Fibroblast of skin of back (primary cell): ENCODE data around the gene LSP1.
A peak's percentile ranks its signal among the peaks of the same experiment; 100 is the strongest.

ENCODE experiments used
- DNase-seq: peaks from one replicate; pipeline ENCODE4 v3.0.0-alpha.2; 2013

LSP1 gene

DNA sequence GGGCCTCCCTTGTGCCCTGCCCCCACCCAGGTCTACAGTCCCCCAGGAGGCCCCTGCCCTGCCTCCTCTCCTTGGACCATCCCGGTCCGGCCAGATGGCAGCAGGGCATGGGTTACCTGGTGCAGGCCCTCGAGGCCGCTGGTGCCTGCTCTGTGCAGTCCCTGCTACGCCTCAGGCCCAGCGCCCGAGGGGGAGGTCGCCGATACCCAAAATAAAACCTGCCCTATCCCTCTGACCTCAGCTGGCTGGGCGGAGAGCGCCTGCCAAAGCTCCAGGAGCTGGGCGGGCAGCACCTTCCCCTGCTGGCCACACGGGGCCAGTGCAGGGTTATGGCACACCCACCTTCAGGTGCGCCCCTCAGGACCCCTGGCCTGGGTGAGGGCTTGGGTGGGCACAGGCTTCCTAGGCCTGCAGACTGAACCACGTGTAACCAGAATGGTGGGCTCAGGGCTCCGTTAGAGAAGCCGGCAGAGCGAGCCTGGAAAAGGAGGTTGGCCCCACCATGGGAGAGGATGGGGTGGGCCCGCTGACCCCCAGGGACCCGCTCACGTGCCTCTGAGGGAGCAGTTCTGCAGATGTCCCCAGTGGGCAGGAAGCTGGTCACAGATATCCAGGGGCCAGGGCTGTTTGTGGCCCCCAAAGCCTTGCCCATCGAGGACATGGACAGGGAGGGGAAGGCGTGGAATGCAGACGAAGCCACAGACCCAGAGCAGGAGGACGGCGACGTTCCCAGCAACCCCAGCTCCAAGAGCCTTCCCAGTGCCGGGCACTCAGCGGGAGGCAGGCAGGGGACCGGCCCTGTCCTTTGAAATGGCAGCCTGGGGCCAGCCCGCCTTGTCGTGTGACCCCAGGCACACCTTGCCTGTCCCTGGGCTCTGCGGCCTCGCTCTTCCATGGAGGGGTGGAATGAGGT, 64.9 kb downstream of the LSP1 start:
- DNase-seq, result no peak

DNA sequence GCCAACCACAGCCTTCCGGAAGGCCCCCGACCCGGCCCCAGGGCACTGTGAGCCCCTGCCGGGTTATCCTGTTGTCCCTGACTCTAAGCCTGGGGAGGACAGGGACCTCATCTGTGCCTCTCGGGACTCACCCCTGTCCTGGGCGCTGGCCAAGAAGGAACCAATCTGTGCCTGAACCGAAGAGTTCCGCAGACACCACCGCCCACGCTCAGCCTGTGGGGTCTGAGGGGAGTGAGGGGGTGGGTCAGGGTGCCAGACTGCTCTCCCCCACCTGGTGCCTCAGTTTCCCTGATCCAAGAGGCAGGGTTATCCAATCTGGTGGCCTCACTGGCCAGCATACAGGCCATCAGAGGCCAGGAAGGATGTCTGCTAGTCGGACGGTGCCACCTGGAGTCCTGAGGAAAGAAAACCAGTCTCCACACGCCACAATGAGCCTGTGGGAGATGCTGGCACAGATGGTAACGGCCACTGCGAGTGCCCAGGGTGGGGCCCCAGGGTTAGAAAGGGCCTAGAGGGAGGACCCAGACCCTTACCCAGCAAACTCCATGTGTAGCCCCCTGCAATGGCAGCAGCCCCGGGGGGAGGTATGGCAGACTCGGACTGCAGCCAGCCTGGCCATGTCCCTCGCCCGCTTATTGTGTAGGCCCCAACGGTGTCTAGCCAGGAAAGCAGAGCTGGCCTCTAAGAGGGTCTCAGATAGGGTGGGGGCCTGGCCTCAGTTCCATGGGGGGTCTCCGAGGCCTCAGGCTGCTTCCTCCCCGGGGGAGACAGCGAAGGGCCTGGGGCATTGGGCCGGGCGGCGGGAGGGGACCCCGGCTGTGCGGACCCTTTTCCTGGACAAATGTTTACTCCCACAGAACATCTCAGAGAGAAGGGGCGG, 65.8 kb downstream of the LSP1 start:
- no peak for DNase-seq

DNA sequence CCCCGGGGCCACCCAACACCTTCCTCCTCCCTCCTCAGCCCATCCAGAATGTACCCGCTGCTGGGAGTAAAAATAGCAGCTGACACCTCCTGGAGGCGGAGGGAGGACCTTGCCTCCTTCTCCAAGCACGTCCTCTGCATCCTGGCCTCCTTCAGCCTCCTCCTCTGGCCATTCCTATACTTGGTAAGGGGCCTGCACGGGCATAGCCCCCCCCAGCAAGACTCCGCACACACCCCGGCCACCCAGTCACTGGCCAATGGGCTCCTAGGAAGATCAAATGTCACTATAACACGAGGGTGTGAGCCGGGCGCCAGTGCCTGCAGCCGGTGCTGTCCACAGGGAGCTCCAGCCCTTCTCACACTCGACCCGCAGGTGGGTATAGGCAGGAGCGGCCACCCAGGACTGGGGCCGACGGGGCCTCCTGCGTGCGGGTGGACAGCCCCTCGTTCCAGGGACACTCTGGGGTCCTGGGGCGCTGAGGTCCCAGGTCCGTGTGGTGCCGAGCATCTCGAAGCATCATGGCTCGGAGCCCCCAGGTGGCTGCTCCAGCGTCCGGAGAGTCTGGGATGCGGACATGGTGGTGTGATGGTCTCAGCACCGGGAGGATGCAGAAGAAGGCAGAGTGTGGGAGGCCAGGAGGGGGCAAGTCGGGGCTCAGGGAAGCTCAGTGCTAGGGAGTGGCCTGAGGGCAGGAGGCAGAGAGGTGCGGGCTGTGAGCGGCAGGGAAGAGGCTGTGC, 66.7 kb downstream of the LSP1 start, which contains the start of gene TNNT3:
Gene TNNT3, plus strand, starts transcription at position 313 of the 737 bp plus-strand sequence. CDS start 3,172 bp downstream, outside the sequence.
- no peak for DNase-seq

DNA sequence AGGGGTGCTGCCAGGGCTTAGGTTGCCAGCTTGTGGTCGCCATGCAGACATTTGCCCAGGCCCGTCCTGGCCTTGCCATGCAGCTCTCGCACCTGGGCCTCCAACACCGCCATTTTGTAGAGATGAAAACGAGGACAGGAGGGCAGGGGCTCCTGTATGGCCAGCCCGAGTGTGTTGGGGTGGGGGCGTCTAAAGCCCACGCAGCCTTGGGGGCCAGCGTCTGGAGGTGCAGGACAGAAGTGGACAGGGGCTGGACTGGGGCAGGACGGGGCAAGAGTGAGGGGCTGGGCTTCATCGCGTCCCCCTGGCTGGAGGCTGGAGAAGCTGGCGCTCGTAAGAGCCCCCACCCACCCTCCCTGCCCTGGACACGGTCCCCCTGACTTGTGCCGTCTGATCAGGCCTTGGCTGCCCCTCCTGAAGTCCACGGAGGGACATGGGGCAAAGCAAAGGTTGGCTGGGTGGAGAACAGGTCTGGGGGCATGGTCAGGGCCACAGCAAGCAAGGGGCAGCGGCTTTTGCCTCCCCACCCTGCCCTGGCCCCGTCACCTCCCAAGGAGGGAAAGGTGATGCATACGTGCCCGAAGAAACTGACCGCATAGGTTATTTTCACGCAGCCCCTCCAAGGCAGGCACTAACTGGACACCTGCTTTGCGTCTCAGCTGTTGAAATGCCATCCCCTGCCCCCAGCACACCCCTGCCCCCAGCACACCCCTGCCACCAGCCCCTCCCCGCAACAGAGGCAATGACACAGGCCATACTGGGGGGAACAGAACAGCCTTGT, 67.4 kb downstream of the LSP1 start:
- no peak for DNase-seq

DNA sequence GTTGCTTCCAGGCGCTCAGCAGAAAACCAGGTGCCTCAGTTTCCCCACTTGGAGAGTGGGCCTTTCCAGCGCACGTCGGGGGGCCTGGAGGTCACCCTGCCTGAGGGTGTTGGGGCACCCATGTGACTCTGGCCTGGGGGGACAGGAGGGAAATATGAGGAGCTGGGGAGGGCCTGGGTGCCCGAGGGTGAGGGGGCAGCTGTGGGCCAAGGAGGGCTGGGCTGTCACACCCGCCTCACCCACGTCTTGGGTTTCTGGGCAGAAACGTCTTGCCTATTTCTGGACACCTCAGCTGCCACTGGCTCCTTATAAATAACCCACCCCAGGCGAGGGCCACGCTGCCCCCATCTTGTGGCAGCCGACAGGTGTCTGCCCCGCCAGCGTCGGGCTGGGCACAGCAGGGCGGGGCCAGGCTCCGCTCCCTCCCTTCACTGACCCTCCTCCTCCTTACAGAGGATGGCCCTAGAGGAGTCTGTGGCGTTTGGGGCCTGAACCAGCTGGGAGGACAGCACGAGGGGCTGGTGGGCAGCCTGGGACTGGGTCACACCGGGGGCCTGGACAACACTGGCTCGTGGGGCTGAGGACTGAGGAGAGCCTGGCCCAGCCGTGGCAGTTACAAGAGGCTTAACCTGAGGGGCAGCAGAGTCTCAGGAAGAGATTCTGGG, 68.2 kb downstream of the LSP1 start:
- no peak for DNase-seq

DNA sequence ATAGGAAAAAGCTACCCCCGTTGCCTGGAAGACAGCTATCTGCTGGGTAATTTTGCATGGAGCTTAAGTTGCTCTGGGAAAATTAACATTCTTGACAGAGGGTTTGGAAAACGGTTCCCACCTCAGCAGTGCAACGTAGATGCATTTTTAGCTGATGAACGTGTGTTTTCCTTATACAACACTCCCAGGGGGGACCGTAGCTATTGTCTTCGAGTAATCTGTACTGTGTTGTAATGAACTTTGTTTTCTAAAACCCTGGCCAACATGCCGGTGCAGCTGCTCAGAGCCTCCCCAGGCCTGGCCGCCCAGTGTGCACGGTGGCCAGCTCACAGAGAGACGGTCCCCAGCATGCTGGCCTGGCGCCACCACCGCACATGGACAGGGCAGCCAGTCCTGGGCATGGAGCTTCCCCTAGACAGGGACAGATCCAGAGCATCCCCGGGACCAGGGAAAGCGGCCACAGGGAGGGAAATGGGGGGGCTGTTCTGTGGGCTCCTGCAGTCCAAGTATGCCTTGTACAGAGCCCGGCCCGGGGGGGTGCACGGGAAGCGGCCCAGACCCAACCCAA, 68.8 kb downstream of the LSP1 start:
- peak; percentile 67 for DNase-seq

DNA sequence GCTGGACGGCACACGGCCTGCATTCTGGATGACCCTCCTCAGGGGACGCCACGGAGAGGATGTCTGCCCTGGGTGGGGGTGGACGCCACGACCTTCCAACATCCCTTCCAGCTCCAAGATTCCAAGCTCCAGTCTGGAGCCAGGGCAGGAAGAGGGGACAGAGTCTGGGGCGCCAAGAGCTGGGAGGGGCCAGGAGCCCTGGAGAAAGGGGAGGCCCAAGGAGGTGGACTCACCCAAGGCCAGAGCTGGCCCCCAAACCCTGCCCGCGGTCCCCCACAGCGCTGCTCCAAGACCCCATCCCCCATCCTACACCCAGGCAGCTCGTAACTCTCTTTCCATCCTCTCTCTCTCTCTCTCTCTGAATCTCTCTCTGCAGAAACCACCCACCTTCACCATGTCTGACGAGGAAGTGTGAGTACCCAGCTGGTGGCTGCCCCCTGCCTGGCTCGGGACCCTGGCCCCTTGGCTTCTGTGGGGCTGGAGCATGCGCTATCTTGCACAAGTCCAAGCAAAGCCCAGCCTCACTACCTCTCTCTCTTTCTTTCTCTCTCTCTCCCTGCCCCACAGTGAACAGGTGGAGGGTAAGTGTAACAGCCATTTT, 69.7 kb downstream of the LSP1 start:
- no peak for DNase-seq

DNA sequence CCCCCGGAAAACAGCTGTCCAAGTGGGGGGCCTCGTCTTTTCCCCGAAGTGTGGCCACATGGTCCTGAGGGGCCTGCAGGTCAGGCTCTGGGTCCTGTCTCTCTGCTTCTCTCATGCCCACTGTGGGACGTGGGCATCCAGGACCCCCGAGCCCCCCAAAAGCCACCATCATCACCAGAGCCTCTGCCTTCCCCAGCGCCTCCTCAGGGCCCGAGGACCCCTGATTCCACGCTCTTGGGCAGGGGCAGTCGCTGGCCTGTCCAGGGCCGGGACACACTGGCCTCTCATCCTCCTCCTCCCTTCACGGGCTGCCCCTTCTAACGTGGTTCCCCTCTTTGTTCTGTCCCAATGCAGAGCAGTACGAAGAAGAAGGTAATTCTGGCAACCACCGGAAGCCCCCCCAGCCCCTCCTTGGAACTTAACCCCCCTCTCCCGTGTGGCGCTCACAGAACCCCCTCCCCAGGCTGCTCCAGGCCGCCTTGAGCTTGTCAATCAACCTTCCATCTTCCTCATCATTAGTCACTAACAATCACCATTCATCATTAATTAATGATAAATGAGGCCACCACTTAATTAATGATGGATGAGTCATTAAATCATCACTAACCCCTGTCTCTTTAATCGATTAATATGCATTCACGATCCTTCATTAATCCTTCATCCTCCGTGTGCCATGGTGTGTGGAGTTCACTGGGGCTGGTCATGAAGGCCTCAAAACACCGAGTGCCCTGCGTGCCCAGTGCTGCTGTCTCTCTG, 70.5 kb downstream of the LSP1 start:
- no peak for DNase-seq

DNA sequence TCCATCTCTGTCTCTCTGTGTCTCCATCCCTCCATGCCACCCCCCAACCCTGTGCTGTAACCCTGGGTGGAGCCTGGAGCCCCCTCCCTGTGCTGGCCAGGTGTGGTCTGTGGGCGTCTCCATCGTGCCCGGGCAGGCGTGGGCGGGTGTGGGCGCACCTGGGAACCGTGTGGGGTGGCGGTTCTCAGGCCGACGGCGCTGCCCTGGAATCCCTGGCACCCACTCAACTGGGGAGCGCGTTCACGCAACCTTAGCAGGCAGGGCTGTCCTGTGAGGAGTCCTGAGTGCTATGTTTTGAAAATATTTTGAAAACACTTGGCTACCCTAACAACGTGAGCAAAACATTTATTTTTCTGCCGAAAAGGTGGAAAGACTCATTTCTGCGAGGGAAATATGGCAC, 71.3 kb downstream of the LSP1 start:
- no peak for DNase-seq

DNA sequence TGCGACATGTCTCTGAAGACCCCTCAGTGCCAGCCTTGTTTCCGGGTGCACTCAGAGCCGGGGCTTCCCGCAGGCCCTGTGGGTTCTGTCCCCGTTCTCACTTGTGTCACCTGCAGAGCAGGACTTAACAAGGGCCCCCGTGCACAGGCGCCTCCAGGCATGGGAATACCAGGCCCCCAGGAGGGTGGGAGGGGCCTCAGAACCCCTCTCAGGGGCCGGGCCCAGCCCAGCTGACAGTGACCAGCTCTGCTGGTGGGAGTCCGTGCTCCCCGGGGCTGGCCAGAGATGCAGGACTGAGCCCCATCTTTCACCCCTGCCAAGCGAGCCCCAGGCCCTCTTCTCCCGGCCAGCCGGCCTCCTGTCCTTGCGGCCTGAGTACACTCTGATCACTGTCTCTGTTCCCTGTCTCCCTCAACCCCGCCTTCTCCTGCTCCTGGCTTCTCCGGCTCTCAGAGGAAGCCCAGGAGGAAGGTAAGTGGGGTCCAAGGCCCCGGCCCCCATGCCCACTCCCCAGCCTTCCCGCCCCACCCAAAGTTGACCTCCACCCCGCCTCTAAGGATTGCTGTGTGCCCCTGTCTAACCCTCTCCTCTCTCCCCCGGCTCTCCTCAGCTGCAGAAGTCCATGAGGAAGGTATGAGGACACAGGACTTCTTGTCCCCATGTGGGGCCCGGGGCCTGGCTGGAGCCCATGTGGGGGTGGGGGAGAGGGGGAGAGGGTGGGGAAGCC, 71.9 kb downstream of the LSP1 start:
- no peak for DNase-seq

DNA sequence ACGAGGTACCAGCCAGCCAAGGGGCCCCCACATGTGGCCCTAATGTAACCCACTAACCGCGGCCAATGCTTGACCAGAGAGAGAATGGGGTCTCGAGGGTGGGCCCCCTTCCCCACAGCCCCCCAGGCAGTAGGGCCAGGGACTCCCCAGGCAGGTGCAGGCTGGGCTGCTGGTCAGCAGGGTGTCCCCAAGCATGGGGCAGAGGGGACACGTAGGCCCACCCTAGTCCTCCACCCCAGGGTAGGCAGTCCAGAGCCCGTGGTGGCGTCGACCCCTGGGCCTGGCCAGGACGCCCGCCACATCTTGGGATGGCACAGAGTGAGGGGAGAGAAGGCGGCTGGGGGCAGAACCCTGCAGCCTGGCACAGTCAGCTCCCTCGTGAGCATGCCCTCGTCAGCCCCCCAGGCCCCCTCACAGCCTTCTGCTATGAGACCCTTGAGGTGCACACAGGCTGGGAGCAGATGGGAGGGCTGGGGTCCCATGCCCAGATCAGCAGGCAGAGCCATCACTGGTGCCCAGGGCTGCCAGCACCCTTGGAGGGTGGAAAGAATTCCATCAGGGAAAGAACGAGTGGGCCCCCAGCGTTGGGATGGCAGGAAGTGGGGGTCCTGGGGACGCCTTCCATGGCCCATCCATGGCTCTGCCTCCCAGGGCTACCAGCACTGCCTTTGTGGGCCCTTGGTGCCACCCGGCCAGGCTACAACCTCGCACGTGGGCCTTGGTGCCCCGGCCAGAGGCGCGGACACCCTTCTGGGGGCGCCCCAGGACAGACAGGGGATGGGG, 72.7 kb downstream of the LSP1 start:
- DNase-seq, result no peak

DNA sequence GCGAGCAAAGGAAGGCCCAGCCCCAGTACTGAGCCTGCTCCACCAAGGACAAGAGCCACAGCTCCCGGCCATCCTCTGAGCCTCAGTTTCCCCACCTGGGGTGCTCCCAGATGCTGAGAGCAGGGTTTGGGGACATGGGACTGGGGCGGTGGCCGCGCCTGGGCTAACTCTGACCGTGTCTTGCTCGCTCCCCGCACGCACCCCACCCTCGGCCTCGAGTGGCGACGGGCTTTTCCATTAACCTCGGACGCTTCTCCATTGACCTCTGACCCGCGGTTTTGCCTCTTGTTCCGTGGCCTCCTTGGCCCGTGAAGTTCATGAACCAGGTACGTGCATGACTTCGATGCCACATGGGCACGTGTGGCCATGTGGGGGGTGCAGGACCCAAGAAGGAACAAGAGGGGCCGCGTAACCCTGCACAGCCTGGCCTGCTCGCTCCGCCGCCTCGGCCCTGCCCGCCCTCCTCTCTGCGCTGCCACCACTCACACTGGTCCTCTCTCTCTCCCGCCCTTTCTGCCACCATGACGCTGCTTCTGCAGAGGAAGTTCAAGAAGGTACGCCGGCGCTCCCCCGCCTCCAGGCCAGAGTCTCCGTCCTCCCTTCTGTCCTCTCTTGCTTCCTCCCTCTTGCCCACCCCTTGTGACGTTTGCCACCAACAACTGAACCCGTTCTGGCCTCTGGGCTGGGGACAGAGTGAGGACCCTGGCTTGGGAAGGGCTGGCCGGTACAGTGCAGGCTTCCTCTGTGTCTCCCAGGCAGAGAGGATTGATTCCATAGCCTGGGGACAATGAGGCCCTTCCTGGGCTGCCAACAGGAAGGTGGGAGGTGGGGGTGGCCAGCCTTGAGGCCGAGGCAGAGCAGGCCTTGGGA, 73.5 kb downstream of the LSP1 start:
- DNase-seq, result no peak

DNA sequence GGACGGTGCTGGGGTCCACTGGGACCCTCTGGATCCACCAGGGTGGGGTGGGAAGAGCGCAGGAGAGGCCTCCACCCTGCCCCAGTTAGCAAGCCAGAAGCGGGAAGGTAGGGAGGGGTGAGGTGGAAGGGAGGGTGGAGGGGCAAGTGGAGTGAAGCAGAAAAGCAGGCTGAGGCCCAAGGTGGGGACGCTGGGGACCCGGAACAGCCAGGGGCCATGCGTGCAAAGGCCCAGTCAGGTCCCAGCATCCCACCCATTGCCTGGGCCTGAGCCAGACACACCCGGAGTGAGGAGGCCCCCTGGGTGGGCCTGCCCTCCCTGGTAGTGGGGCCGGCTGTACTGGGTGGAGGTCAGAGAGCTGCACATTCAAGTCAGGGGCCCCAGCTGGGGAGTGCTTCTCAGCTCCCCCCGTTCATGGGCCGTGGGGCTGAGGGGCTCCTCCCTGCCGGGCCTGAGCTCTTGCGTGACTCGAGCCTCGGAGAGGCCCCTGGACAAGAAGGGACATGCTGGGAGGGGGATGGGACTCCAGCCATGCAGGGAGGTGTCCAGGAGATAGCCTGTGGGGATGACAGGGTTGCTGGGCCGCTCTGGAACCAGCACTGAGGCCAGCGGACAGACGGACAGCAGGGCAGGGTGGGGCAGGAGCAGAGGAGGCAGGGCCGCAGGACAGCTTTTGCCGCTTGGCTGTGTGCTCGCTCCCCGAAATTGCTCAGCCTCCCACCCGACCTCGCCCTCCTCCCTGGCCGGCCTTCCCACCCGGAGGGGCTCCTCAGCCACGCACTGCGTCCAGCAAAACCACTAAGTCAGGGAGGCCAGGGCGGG, 74.4 kb downstream of the LSP1 start:
- DNase-seq, result no peak

DNA sequence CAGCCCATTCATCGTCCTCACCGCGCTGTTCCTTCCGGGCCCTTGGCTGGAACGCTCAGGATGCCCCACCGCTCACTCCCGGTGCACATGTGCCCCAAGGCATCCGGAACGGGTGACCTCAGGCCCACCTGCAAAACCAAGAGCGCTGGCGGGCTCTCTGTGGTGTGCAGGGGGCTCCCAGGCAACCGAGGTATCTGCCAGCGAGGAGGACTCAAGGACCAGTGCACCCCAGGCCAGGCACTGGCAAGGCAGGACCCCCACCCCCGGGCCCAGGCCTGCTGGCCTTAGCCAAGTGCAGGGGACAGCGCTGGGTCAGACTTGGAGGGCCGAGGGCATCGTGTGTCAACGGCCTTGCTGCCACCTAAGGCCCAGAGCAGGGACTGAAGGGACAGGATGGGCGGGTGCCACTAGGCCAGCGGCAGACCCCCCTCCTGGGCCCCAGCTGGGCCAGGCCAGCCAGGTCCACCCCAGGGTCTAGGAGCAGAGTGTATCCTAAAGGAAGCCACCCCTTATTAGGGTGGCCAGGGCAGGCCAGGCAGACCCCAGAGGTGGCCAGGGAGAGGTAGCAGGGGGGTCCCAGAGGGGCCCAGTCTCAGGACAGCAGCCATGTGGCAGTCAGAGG, 75.1 kb downstream of the LSP1 start:
- DNase-seq, result no peak

DNA sequence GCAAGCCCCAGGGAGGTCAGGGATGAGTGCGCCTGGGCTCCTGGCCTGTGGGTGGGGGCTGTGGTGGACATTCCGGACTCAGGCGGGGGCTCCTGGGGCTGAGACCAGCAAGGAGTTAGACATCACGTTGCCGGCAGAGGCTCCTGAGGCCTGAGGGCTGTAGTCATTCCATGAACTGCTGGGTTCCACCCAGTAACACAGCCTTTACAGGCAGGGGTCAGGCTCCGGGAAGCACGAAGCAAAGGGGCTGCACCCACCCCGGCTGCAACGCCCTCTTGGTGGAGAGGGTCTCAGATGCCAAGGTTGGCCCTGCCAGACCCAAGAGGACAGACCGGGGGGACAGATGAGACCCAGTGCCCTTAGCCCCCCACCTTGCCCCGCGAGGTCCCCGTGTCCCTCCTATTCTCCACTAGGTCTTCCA, 75.6 kb downstream of the LSP1 start:
- DNase-seq, result no peak
